NCI-H128 (cell line): ENCODE results near the gene SOAT2.
A peak's percentile ranks its signal among the peaks of the same experiment; 100 is the strongest.

ENCODE experiments used
- DNase-seq: peaks from one replicate; lab custom pipeline; 2025; ENCODE audit not compliant: unreplicated experiment; lab: John Stamatoyannopoulos, UW

SOAT2 gene

DNA sequence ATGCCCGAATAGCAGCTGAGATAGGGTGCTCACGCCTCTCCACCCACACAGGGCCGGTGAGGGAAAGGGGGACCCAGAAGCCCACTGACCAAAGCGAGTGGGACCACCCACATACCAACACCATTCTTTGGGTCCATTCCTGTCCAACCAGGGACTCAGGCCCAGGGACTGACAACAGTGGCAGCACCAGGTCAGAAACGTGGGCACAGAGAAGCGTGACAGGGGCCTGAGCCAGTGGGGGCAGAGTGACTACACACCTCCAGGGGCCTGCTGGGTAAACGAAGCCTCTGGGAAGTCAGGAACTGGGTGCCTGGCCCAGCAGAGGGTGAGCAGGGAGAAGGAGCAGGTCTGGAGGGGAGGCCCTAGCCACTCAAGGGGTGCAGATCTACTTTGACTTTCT is 37.8 kb upstream of the SOAT2 start:
- no peak for DNase-seq

DNA sequence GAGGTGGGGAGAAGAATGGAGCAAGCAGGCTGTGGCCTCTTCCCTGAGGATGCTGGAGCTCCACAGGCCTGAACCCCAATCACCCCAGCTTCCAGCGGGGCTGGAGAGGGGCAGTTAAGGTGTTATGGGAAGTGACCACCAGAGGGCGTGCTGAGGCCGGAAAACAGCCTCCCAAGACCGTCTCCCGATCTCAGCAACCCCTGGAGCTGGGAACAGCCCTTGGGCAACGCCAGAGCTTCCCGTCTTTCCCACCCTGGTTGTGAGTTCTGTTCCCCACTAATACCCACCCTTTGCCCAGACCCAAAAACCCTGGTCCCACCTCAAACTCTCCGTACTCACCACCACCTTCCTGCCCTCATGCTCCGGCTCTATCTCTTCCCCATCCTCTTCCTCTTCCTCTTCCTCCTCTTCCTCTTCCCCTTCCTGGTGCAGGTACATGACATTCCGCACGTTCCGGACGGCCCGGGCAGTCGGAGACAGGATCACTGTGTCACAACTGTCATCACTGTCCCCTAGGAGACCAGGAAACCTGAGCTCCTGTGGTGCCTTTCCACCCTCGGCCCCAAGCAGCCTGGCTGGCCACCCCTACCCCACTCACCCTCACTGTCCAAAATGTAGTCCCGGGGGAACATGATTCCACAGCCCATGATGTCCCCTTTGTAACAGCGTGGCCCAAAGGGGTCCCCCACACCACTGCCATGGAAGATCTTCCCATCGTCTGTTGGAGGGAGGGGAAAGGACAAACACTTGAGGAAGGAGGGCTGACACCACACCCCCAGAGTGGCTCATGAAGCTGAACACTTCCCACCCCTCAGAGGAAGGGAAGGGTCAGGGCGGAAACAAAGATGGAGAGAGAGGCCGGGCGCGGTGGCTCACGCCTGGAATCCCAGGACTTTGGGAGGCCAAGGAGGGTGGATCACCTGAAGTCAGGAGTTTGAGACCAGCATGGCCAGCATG is 37.0 kb upstream of the SOAT2 start:
- peak; percentile 63 for DNase-seq

DNA sequence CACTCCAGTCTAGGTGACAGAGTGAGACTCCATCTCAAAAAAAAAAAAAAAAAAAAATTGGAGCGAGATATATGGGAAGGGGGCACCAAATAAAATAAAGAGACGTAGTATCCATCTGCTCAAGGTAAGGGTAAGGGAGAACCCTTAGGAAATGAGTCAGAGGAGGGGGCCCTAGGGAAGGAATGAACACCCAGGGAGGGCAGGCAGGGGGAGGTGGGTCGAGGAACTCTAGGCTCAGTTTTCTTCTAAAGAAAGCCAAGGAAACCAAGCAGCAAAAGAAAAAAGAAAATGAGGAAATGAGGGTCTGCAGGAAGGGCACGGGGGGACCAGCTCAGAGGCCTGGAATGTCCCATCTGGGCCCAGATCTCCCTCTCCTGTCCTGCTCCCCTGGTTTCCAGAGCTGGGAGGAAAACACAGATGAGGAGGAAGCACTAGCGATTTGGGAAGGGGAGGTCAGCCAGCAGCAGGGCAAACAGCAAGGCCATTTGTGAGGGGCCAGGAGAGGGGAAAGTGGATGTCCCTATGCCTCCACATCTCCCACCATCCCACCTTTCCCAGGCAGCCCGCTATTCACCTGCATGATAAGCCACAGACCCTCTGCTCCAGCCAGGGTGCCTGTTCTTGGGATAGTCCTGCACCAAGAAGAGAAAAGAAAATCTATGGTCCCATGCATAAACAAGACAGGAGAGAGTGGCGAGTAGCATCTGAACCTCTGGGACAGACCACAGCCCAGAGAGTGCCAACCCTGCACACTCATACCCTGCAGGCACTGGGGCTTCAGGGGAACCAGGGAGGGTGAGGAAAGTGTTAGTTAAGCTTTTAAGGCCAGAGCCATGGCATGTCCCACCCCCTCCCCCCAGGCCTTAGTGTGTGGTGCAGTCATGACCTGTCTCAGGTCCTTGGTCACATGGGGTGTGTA is 36.0 kb upstream of the SOAT2 start:
- DNase-seq: no peak

DNA sequence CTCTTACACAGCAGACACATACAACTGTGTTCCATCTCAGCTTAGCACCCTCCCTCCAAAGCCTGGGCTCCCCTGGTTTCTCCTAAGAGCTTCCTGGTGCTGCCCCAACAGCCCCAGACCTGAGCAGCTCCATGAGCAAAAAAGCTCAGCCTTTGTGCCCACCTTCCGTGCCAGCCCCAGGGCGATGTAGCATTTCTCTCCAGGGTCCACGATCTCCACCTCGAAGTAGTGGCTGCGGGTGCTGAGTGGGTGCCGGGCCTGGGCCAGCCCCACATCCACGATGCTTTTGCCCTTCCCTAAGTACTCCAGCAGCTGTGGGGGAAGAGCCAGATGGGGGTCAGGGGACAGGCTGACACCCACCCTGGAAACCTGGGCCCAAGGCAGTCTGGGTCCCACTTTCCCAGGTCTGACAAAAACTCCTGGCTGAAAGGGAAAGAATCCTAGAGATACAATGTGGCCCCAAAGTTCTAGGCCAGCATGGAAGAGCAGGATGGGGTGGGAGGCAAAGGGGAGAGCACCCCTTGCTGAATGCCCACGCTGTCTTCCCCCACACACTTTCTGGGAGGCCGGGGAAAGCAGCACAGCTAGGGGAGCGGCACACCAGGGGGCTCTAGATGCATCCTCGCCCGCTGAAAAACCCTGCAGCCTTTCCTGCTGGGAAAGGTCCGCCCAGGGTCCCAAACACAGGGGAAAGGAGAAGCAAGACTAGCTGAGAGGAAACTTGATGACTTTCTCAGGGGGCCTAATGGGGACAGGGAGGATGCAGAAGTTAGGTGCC is 35.1 kb upstream of the SOAT2 start:
- no peak for DNase-seq

DNA sequence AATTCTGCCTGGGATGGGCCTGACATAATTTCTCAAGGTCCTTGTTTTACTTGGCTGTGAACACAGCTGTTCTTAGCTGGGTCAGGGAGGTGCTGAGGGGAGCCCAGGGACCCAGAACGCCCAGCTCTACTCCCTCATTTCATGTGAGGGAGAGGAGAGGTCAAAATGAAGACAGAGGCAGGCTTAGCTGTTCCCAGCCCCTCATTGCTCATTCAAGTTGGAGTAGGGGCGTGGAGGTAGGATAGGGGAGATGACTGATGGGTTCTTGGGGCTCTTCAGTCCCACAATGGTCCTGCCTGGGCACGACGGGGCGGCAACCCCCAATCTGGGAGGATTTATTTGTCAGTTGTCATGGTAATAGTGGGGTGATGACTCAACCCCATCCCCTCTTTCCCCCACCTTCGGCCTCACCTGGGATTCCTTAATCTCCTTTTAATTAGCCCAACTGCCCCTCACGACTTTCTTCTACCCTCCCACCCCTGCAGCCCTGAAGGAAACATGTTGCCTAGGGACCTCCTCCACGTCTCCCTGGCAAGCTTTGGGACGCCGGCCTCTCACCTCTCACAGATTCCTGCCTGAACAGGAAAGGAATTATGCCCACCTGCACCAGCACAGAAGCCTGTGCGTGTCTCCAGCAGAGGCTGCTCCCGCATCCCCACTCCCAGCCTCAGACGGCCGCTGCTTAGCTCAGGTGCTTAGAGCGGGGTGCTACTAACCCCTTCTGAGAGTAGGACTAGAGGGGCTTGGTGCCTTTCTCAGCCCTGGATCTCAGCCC is 34.3 kb upstream of the SOAT2 start:
- DNase-seq: no peak

DNA sequence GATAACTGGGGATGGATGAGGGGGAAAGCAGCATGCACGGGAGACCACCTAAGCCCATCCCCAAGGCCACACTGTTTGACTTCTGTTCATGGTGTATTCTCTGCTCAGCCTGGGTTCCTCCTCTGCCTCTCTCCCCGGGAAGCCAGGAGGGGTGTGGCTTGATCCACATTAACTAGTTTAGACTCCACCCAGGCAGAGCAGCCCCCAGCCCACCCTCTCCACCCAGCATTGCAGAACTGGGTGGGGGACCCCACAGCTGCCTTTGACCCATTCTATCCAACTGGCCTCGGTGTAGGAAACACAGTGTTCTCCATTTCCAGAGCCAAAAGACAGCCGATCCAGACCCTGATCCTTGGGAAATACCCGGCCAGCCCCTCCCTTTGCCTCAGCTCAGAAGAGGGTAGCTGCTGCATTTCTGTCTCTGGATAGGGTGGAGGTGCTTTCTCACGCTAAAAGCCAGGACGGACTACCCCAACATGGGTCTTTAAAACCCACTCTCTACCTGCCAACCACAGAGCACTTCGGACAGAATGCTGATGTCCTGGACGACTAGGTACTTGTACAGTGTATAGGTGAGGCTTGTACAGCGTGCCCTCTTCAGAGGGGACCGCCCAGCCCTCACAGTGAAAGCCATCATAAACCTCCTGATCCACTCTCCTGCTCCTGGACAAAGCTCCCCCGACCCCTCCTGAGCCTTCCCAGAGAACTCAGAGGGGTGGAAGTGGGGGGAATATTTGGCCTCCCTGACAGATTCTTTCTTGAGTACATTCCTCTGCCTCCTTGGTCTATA is 33.5 kb upstream of the SOAT2 start:
- no peak for DNase-seq

DNA sequence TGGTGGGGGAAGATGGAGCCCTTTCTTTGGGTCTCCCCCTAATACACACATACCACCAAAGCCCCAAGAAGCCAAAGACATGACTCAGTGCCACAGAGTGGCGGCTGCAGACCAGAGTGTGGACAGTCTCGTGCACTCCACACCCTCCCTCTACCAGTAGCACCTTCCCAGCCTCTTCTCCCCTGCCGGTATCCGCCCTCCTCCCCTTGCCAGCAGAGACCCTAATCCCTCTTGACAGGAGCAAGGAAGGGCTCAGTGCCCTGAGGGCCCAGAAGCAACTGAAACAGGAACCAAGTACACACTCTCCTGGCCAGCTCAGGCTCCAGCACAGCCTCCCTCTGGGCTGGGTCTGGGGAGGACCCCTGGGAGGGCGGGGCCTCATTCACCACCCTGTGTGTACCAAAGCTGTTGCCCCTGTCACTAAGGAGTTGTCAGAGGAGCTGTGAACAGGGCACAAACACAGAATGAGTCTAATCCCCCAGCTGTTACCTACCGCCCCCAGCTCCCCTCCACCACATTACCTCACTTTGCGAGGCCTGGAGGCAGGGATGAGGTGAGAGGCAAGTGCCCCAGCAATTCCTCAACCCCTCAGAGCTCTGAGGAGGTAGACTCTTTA is 32.3 kb upstream of the SOAT2 start:
- no peak for DNase-seq

DNA sequence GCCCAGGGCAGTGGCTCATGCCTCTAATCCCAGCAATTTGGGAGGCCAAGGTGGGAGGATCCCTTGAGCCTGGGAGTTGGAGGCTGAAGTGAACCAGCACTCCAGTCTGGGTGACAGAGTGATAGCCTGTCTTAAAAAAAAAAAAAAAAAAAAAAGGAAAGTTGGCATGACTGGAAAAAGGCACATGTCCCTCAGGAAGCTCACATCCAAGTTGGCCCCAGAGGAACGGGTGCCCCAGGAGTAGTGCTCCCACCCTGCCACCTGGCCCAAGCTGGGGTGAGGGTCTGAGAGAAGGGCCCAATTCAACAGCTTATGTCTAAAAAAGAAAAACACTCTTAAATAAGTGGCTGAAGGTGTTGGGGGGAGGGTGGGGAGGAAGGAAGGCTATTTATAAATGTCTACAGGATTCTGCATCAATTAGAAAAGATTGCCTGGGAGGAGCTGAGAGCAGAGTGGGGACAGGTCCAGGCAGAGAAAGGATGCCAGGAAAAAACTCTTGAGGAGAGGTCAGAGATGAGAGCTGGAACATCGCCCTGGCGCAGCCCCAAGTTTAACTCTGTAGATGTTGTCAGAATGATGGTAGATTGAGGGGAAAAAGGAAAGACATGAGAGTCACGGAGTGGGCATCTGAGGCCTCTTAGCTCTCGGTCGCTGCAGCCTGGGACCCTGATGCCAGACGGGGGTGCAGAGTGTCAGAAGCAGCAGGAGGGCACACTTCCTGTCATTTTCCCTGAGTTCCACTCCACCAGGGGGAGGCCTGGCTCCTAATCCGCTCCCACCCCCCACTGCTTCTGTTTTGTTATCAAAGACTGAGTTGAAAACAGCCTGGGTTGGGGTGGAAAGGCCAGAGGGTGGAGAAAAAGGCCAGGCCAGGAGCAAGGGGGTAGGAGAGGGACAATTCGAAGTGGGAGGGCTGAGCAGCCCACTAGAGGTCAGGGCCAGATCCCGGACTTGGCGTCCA is 31.4 kb upstream of the SOAT2 start:
- DNase-seq: no peak

DNA sequence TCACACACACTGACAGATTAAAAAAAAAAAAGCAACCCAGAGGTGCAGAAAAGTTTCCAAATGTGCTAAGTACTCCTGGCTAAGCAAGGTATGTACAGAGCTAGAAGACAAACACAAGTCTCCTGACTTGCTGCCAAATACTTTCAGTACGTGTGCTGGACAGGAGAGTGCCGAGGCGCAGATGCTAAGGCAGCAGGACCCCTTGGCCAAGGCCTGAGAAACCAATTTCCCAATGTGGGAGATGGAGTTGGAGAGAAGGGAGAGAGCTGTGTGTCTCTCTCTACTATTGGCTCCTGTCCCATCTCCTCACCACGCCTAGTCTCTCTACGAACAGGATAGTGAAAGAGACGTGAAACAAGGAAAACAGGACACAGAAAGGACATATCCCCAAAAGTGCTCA is 29.4 kb upstream of the SOAT2 start:
- no peak for DNase-seq

DNA sequence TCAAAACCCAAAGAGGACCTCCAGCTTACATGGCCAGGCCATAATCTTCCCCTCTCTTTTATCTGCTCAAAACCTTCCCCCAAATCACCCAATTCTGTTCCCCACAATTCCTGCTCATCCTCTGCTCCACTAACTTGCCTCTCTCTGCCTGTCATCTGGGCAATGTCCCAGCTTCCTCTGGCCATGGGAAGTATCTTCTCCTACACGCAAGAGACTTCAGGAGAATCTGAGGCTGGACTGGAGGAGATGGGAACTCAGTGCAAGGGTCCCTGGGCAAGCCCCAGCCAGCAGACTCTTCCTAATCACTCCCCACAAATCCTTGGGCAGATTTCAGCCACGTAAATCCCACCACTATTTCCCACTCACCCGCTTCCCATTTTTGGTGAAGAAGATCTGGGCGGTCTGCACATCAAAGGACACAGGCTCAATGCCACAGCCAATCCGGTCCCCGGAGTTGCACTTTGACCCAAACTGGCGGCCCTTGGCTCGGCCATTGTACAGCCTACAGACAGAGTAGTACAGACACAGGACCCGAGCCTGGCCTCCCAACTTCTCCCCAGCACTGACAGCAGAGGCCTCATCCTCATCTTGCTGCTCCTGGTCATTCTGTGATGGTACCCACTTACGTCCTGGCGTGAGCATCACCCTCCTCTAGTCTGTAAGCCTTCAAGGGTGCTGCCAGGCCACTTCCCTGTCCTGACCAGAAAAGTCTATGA is 28.8 kb upstream of the SOAT2 start:
- no peak for DNase-seq

DNA sequence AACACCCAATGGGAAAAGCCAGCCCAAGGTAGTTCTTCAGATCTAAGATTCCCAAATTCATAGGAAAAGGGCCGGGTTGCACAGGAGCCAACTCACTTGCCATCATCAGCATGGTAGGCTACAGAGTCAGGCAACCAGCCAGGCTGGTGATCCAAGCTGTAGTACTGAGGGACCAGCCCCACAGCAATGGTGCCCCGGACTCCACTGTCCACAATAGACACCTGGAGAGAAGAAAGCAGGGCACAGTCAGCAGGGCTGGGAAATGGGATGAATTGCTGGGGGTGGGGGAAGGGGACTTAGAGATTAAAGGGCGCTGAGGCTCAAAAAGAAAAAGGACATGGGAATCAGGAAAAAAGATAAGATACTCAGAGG is 28.3 kb upstream of the SOAT2 start:
- DNase-seq: no peak

DNA sequence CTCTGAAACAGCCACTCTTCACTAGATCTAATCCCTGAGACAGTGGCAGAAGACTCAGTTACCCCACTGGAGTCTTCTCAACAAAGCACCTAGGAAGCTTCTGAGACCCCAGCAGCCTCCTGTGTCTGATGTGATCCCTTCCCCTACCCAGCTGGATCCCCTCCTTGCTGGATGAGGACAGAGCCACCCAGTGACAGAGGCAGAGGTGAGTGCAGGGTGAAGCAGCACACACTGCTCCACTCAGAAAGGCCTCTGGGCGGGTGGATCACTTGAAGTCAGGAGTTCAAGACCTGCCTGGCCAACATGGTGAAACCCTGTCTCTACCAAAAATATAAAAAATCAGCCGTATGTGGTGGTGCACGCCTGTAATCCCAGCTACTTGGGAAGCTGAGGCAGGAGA is 26.8 kb upstream of the SOAT2 start:
- DNase-seq: no peak

DNA sequence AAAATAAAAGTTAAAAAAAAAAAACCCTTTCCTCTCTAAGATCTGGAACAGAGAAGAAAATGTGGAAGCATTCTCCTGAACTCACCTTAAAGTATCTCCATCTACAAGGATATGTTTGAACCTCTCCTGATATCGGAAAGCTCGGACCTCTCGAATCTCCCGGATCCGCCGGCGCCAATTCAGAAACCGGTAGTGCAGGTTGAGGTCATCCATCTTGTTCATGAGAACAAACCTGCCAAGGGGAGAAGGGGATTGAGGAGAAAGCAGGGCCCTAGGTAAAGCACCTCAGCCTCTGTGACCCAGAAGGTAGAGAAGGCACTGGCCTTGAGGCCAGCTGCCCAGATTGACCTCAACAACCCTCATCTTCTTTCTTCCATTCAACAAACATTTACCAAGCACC is 26.3 kb upstream of the SOAT2 start:
- DNase-seq: no peak

DNA sequence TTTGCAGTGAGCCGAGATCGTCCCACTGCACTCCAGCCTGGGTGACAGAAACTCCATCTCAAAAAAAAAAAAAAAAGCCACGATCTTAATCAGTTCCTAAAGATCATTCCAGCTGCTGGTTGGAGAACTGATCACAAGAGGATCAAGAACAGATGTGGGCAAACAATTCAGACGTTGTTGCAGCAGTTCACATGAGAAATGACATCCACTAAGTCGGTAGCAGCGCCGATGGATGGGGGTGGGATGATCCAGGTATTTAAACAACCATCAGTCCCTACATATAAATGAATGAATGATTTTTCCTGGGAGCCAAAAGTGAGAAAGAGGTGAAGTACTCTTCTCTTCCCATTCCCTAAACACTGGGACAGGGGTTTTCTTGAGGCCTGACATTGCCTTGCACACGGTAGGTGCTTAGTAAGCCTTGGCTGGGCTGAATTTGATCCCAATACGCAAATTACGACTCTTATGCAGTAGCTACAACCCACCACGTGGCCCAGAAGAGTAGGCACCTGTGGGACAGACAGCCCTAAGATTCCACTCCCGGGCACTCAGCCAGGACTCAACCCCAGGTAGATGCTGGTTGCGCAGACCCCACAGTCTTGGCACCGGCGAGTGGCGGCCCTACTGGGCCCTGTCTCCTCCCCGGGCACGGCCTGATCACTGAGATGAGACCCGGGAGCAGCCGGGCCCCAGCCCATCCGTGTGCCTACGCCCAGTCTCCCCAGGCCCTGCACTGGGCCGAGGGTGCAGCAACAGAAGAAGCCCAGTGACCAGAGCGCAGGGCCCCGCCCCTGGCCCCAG is 24.7 kb upstream of the SOAT2 start:
- DNase-seq: peak; percentile 27

DNA sequence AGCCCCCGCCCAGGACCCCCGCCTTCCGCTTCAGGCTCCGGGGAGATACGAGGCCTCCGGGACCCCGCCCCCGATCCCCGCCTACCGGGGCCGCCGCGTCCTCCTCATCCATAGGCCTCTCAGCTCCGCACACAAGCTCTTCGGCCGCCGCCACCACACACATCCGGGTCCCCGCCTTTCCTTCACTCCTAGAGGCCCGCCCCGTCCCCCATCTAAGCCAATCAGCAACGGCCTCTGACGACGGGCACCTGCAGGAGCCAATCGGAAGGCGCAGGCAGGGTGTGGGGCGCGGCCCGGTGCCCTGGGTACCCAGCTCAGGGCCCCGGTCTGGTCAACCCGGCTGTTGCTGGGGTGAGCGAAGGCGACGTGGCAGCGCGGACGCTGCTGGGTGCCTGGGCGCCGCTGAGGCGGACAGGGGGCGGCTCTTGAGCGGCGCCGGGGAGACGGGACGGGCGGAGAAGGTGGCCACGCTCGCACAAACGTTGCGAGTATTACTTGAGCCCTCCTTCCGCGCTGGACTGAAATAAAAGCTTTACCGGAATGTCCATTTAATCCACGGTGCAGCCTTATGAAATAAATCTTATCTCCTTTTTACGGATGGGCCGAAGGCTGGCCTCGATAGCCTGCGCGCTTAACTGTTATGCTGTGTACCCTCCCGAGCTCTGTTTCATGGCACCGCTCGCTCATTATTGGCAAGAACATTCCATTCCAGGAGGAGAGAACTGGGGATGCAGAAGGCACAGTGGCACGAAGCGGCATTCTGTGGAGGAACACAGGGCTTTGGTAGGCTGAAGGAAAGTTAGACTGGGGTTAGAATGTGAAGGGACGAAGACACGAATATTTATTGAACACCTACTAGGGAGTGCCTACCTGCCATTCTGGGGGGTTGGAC is 23.8 kb upstream of the SOAT2 start, which contains the start of gene SPRYD3:
Gene SPRYD3 (minus strand): TSS at position 165 of the 892 bp plus-strand sequence. CDS start 57 bp downstream, at position 108.
- DNase-seq: peak; percentile 88
